Activated naive CD4-positive, alpha-beta T cell treated with anti-CD3 and anti-CD28 coated beads, Interleukin-2, amount 50 U/mL, for 16 hours (primary cell): ENCODE results near the gene ARAP1.

Experiments used
- DNase-seq: peaks from one replicate; pipeline ENCODE4 v3.0.0-alpha.2; 2020

Gene ARAP1

DNA sequence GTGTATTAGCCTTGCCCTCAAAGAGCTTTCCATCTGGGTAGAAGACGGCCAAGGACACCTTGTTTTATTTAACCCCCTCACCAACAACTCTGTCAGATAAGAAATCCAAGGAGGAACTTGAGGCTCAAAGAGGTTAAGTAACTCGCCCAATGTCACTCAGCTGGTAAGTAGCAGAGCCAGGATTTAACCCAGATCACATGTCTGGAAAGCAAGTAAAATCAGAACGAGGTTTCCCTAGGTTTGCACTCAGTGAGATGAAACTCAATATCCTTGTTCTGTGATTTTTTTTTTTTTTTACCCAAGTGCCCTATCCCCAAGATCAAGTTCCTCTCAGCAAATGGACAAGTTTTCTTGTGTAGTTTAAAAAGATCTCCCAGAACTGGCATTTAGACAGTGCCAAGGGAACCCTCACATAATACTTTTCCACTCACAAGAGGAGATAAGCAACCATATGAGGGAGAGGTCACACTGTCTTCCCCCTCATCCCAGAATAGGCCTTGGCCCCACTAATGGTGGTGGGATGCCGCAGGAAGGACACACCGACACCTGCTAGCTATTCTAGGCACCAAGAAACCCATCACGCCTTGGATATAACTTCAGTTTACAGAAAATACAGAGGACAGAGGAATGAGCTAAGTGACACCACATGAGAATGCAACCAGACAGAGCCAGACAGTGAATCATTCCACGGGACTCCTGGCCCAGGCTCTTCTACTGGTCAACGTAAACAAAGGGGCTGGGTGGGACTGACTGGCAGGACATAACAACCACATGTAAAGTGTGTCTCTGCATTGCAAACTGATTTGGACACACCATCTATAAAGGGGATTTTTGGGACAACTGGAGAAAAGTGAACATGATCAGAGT lies 8.6 kb upstream of the ARAP1 start:
- DNase-seq = no peak

DNA sequence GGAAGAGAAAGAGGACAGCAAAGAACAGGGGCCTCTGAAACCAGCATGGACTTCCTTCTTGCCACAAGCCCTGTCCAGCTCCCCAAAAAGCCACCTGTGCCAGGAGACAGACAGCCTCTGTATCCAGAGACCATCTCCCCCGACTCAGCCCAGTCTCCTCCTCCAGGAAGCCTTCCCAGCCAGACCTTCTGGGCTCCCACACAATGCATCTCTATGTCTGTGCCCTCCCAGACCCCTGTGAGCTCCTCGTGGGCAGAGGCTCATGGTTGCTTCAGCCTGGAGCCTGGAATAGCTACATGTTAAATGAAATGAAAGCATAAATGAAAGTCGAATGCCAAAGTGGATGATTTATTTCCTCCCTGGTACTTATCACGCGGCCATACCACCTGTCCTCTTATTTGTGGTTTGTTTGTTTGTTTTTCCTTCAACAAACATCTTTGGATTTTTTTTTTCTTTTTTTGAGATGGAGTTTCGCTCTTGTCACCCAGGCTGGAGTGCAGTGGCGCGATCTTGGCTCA lies 7.3 kb upstream of the ARAP1 start:
- DNase-seq = no peak

DNA sequence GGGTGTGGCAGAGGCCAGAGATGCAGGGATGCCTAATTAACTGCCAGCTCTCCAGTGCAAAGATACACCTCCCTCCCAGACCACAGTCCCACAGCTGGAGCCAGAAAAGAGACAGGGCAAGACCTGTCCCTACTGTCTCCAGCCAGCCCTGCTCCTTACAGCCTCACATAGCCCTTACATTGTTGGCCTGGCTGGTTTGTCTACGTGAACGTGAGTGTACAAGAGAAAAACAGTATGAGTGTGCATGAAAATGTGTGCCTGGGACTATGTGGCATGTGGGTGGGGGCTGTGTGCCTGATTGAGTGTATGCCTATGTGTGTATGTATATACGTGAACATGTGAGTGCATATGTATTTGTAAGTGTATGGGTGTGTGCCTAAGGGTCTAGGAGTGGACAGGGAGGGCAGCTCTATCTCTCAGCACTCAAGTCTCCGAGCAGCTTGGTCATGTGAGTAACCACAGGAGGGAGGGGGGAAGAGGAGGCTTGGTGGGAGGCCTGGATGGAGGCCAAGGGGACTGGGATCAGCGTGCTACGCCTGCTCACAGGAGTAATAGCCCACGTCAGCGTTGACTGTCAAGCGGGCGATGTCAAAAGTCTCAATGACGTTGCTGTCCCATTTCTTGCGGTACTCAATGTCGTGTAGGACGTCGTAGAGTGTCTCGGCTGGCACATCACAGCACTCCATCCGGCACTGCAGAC lies 6.6 kb upstream of the ARAP1 start:
- no peak for DNase-seq

DNA sequence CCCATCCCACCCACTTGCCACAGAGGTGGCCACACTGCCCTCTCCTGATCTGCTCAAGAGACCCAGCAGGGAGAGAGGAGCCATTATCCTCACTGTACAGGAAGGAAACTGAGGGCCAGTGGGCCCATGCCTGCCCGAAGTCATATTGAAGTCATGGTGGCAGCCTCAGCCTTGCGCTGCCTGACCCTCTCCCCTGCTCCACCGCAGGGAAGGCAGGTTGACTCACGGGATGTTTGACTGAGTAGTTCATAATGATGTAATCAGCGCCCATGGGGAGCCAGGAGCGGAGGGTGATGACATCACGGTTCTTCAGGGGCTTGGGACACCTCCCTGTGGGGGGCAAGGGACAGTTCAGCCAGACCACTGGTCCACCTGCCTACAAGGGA lies 6.1 kb upstream of the ARAP1 start:
- DNase-seq = no peak

DNA sequence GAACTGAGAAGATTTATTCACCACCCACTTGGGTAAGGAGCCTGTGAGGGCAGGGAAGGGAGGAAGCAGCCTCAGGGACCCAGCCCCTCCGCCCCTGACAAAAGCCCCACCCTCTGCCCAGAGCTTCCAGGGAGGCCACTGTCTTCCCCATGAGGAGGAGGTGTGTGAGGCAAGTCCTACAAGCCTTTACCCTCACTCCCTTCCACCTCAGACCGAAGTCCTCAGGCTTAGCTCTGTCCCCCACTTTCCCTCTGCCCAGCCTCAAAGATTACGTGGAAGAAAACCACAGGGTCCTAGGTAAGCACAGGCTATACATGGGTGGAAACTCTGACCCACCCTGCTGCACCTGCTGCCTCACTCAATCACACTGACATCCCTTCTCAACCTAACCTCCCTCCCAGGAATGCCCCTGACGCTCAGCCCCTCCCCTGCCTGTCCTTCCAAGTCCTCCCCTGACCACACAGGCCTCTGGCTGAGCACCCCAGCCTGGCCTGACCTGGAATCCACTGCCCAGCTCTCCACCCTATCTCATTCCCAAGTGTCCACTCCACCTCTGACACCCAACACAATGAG lies 3.6 kb upstream of the ARAP1 start:
- DNase-seq = no peak

DNA sequence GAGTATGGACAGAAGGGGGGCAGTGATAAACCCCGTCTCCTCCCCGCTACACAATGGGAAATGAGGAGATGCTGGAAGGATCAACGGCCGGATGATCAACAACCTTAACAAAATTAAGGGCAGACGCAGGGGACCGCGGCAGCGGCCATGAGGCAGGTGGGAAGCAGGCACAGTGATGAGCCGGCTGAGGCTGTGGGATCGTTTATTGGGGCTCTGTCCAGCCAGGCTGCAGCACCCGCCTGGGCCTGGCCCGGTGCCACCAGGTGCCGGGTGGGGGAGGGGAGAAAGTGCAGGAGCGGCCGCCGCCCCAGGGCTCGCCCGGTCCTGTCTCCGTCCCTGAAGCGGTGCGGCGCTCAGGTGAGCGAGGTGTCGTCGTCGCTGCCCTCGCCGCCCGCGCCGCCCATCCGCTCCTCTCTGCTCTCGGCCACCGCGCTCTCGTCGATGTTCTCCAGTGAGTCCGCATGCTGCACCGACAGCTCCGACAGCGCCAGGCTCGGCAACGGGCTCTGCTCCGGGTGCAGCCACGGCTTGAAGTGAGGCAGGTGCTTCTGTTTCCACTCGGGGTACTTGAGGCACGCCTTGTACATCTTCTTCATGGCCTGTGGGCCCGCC lies 2.4 kb upstream of the ARAP1 start:
- no peak for DNase-seq

DNA sequence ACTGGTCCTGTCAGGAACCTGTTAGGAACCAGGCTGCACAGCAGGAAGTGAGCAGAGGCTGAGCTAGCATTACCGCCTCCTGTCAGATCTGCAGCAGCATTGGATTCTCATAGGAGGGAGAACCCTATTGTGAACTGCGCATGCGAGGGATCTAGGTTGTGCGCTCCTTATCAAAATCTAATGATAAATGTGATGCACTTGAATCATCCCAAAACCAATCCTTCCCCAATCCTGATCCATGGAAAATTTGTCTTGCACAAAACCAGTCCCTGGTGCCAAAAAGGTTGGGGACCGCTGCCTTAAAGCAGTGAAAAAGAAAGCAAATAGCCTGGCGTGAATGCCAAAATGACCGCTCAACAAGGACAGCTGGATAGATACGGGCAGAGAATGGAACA lies 1.9 kb upstream of the ARAP1 start:
- no peak for DNase-seq

DNA sequence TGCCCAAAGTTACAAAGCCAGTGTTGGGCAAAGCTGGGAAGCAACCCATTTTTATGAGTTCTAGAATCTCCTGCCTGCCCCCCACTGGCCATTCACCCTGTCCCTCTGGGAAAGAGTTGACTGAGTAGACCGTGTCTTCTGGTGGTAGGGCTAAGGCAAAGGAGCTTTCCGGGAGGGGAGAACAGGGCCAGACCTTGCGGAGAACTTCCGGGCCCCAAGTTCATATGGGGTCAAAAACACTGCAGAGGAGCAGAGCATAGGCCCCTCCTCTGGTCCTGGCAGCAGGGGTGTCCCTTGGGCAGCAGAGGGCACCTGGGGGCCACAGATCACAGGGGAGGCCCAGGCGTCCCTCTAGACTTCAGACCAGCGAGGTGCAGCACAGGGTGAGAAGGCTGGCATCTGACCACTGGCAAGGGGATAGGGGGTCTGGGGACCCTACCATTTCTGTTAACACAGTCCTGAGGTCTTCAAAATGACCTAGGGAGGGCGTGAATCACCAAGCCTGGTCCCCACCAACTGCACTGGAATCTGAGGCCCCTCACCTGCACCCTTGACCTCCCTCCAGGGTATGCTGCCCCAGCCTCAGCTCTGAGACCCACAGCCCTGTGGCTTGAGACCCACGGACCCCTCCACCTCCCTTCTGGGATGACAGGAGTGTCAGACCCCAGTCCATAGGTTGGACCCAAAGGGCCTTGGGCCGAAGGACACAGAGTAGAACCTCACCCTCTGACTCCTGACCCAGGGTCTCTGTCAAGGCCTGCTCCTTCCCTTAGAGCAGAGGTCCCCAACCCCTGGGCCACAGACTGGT lies 1.3 kb upstream of the ARAP1 start:
- DNase-seq = no peak

DNA sequence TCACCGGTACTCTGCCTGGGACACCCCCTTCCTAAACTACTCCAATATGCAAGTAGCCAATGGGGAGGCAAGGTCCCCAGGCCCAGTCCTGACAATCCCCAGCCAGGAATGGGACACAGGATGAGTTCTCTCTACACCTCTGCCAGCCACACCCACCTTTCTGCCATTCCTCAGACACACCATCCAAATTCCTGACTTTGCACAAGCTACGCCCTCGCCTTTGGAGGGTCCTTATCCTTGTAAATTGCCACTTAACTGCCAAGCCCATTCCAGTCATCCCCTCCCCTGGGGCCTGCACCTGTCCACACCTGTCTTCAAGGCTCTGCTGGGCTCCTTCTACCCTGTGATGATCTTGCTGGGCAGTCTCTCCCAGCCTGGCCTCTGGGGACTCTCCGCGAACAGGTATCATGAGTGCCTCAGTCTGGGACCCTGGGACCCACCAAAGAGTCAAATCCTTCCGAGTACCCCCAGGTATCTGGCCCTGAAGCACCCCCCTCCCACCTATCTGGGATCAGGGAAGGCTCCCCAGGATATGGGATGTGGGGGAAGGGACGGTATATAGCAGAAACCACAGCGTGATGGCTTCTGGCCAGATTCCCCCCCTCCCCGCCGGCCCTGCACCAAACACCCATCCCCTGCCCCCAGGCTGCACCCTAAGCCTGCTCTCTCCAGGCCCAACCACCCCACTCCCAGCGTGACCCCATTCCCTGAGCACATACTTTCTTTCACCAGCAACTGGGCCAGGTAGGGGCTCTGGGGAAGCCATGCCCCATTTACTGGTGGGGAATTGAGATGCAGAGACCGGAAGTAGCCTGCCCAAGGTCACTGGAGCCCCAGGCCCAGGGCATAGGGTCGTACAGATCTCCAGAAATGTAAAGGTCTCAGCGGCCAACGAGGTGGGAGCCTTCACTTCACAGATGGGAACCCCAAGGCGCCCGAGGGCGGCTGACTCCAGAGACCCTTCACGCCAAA lies 806 bp downstream of the ARAP1 start:
- no peak for DNase-seq

DNA sequence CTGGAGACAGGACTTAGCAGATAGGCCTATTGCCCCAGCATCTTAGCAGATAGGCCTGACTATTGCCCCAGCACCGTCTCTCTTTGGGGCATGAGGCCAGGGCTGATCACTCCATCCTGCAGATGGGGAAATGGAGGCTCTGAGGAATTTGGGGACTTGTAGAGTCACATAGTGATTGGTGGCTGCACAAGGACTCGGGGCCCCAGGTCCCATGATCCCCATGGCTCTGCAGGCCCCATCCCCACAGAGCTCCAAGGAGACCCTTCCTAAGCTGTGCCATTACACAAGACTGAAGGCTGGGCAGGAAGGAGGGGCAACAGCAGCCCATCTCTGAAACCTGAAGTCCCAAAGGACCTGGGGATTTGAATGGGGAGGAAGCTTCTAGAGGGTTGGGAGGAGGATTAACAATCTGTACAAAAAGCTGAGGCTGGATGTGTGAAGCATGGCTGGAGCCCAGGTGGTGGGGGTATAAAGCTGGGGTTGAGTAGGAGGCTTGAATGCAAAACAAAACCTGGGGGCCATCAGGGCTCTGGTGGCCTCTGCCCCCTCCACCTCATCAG lies 1.6 kb downstream of the ARAP1 start:
- DNase-seq = no peak

DNA sequence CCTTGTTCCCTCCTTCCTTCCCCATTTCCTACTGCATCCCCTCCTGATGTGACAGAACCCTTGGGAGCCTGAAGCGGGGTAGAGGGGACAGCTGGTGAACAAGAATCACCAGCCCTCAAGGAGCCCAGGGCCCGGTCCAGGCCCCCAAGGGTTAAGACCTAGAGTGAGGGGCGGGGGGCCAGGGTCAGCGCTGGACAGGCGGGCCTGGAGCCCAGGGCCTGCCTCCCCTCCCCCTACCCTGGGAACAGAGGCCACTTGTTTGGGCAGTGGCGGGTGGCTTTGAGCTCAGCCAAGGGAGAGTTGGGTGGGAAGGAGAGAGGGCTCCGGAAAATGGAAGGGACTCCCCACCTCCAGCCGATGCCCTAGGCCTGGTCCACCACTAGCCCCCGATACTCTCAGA lies 2.1 kb downstream of the ARAP1 start:
- no peak for DNase-seq

DNA sequence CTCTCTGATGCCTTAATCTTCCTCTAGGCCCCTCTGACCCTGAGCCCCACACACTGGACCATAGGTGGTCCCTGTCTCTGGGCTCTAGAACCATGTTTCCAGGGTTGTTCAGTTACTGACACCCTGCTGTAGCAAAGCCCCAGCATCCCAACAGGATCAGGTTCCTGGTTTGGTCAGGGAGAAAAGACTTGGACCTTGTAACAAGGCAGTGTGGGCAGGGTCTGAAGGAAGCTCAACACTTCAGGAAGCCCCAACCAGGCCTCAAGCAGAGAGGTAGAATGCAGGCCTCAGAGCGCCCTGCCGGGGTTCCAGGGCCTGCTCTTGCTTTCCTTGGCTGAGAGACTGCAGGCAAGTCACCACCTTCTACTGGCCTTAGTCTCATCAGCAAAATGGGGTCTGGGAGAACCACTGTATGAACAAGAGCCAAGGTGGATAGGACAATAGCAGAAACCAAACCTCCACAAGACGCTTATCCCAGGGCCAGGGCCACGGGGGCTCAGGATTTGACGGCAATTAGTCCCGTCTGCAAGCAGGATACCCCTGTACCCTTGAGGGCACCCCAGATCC lies 4.8 kb downstream of the ARAP1 start:
- DNase-seq = no peak

DNA sequence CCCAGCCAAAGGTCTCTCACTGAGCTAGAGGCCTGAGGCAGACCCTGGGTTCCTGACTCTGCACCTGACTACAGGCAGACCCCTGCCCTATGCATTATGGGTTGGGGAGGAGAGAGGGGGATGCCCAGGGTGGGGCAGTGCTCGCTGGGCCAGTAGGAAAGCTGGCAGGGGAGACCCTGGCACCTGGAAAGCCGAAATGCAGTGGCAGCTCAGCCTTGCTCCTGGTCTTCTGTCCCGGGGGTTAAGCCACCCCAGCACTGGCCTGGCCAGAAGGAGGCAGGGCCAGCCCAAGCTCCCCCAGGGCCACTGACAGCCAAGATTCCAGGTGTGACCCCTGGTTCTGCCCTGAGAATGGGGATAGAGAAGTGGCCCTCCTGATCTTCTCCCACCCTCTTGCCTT lies 5.4 kb downstream of the ARAP1 start:
- no peak for DNase-seq

DNA sequence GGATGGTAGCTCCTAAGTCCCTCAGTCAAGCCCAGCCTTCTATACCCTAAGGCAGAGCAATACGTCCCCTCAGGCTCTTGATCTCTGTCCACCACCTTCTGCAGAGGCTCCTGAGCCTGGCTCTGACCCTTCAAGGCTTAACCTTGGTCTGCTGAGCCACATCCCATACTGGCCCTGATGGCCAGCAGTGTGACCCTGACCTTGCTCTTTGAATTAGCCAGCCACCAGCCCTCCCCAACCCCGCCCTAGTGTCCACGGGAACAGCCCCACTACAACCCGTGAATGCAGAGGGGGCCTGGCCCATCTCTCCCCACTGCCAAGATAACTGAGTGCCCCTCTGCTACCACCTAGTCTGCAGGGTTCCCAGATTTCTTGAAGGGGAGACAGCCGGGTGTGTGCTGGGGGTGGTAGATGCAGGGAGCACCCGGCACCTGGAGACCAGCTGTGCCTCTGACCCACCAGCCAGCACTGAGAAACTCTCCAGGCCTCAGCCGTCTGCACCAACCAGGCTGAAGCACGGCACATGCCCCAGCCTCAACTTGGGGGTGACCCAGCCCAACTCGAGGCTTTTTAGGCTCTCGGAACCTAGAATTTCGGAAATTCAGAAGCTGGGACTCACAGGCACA lies 6.2 kb downstream of the ARAP1 start:
- no peak for DNase-seq

DNA sequence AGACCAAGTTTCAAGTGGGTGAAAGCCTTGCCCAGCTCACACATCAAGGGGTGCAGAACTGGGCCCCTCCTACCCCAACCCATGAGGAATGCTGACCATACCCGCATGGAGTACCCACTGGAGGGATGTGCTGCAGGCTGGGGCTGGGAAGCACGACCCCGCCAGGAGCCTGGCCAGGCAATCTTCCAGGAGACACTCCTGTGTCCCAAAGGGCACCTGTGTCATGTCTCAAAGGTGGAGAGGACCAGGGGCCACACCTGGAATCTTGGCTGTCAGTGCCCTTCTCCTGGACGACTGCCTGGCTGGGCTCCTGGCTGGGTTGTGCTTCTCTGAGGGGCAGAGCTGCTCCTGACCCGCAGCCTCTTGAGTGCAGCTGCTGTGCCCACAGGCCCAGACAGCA lies 6.7 kb downstream of the ARAP1 start:
- no peak for DNase-seq

DNA sequence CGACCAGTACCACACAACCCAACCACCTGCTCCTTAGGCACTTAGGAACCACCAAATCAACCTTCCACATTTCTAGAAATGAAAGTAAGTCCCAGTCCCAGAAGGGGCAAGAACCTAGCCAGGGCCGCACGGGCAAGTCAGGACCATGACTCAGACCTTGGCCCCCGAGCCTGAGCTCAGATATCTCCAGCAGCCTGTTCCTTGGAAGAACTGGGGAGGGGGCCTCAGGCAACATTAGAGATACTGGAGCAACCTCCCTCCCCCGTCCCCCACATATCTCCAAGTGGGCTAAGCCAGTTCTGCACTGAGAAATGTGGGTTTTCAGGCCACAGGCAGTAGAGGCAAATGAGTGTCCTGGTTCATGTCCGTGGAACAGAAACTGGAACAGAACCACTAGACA lies 7.7 kb downstream of the ARAP1 start:
- no peak for DNase-seq

DNA sequence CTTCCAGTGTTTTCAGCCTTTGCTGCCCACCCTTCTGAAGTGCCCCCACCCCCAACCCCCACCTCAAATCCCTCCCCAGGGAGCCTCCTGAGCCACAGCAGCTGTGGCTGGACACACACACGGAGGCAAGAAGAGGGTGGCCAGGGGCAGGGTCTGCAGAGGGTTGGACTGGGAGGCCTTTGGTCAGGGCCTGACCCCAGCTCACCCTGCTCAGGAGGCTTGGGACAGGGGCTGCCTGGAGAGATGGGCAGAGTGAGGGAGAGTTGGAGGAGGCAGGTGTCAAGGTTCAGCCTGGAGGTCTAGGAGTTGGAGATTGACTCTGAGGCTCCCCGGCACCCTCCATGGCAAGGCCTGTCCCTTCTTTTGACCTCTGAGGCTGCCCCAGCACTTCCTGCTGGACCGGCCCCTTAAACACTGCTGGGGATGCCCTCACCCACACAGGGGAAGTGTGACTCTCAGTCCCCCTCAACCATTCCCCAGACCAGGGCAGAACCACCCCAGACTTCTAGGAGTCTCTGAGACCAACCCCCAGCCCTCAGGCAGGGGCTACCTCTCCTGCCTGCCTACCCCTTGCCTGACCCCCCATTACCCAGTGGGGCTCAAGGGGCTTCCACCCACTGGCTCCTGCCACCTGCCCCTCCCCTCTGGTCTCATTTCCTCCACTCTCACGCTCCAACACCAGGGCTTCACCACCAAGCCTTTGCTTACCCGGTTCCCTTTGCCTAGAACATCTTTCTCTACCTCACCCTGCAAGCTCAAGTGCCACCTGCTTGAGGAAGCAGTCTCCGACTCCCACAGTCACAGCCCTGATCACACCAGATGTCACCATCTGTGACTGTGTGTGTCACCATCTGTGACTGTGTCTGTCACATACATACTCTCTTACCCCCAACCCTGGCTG lies 8.6 kb downstream of the ARAP1 start:
- DNase-seq = no peak

DNA sequence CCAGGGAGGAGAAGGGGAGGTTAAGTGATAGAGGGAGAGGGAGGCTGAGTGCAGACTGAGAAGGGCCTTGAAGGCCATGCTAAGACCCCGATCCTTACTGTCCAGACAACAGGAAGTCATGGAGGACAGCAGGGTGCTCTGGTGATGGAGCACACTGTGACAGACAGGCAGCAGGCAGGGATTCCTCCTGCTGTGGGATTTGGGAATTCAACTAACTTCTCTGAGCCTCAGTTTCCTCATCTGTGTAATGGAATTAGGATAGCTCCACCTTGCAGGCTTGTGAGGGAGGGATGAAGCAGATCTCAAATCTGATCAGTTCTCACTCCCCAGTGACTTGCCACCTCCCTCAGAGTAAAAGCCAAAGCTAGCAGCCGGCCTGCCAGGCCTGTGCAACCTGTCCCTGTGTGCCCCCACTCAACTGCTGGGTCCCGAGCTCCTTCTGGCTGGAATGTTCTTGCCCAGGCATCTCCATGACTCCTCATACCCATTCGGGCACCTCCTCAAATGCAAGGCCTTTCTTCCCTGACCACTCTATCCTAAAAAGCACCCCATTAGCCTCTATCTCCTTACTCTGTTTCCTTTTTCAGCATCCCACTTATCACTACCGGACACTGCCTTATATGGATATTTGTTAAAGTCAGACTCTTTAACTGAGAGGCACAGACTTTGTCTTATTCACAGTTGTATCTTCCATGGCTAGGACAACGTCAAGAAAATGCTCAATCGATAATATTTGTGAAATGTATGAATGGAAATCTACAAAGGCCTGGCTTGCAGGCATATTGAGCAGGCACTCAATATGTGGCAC lies 9.5 kb downstream of the ARAP1 start:
- DNase-seq = no peak
